Rectal smooth muscle tissue (tissue), 1 donor: ENCODE results near the gene NRIP1.

ENCODE experiments used
- H3K27ac ChIP-seq: one replicate; pipeline ENCODE4 v1.7.0; 2013; ENCODE audit warnings: low read depth, low read length, inconsistent platforms
- H3K27me3 ChIP-seq: one replicate; pipeline ENCODE4 v1.7.0; 2013; ENCODE audit warnings: low read length; ENCODE audit not compliant: control insufficient read depth, insufficient read depth
- H3K36me3 ChIP-seq: one replicate; pipeline ENCODE4 v1.7.0; 2013; ENCODE audit warnings: low read length; ENCODE audit not compliant: control insufficient read depth, insufficient read depth
- H3K4me1 ChIP-seq: one replicate; pipeline ENCODE4 v1.7.0; 2013; ENCODE audit warnings: low read length; ENCODE audit not compliant: control insufficient read depth, insufficient read depth
- H3K4me3 ChIP-seq: one replicate; pipeline ENCODE4 v1.7.0; 2013; ENCODE audit warnings: low read length
- H3K9ac ChIP-seq: one replicate; pipeline ENCODE4 v1.7.0; 2013; ENCODE audit warnings: low read length

NRIP1 gene

GRCh38 chr21:15007716-15008296, 57.0 kb downstream of the NRIP1 start:
- Histone ChIP-seq H3K36me3 (no peaks in the 10 kb centered on the region), H3K4me1 (peaks cover 6% of the 10 kb centered on the region), H3K27ac (no peak overlapping the region), H3K27me3 (no peaks in the 10 kb centered on the region), H3K4me3 (no peak overlapping the region), H3K9ac (no peak overlapping the region)

- Histone ChIP-seq H3K27me3 (no peaks in the 10 kb centered on the region), H3K4me3 (no peak overlapping the region), H3K27ac (no peak overlapping the region)
Measured at GRCh38 chr21:15006594-15007230, 58.1 kb downstream of the NRIP1 start.

GRCh38 chr21:15005391-15005790, 59.4 kb downstream of the NRIP1 start:
- no peaks in the 10 kb centered on the region for H3K36me3 ChIP-seq
- H3K4me1 ChIP-seq, result peaks cover 10% of the 10 kb centered on the region
- no peak overlapping the region for H3K27ac ChIP-seq
- H3K27me3 ChIP-seq, result no peaks in the 10 kb centered on the region
- no peak overlapping the region for H3K9ac ChIP-seq
- H3K4me3 ChIP-seq, result no peak overlapping the region

More at GRCh38 chr21:15006594-15007230, 58.1 kb downstream of the NRIP1 start:
- H3K9ac ChIP-seq, result no peak overlapping the region
- no peaks in the 10 kb centered on the region for H3K36me3 ChIP-seq
- H3K4me1 ChIP-seq, result peaks cover 8% of the 10 kb centered on the region

- H3K4me3 ChIP-seq, result no peak overlapping the region
- H3K27me3 ChIP-seq, result no peaks in the 10 kb centered on the region
- H3K4me1 ChIP-seq, result peaks cover 11% of the 10 kb centered on the region
- no peak overlapping the region for H3K27ac ChIP-seq
- no peaks in the 10 kb centered on the region for H3K36me3 ChIP-seq
- no peak overlapping the region for H3K9ac ChIP-seq
Measured at GRCh38 chr21:15004721-15005370, 60.0 kb downstream of the NRIP1 start.

DNA sequence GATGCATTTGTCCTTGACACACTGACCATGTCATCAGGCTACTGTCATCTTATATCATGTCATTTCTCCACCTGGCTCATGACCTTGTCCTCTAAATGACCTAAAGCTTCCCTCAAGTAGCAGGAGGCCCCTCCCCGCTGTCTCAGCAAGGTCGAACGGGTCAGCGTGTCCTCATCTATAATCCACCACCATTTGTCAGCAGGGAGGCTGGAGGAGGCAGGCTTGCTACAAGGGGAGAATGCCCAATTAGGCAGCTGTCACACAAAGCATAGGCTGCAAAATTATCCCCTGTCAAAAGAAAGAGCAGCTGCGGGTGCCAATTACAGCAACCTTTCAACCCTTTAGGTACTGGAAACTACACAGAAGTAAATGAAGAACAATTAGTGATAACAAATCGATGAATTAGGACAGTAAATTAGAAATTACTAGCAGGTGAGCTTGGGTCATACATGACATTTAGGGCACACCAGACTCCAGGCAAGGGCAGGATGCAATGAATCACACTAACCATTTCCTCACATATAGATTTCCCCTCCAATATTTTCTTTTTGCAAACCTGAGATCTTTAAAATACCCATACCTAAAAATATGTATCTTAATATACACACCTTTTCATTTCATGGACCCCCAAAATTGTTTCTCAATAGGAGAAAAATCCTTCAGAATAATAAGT, 61.2 kb downstream of the NRIP1 start:
- no peak overlapping the region for H3K27ac ChIP-seq
- H3K4me1 ChIP-seq, result peaks cover 12% of the 10 kb centered on the region
- H3K27me3 ChIP-seq, result no peaks in the 10 kb centered on the region
- H3K4me3 ChIP-seq, result no peak overlapping the region
- no peak overlapping the region for H3K9ac ChIP-seq
- no peaks in the 10 kb centered on the region for H3K36me3 ChIP-seq

- no peak overlapping the region for H3K9ac ChIP-seq
- H3K4me1 ChIP-seq, result peaks cover 12% of the 10 kb centered on the region
- H3K4me3 ChIP-seq, result no peak overlapping the region
- H3K36me3 ChIP-seq, result no peaks in the 10 kb centered on the region
- H3K27me3 ChIP-seq, result no peaks in the 10 kb centered on the region
- no peak overlapping the region for H3K27ac ChIP-seq
Measured at GRCh38 chr21:15001857-15002606, 62.8 kb downstream of the NRIP1 start.

DNA sequence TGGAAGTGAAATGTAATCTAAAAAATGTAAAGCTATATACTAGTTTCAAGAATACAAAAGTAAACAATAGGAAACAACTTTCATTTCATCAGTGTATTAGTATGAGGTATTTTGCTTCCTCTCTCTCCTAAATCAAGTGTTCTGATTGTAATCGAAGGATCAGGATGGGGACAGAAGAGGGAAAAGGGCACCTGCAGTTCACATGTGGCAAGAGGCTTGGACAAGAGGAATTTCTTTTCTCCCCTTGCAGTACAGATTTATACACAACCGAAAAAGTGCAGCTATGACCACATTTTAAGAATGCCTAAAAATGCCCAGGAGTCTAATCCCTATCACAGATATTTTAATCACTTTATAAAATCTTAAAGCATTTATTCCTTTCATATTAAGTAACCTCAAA, 63.7 kb downstream of the NRIP1 start:
- Histone ChIP-seq H3K36me3 (no peaks in the 10 kb centered on the region), H3K4me3 (no peak overlapping the region), H3K27ac (no peak overlapping the region), H3K9ac (no peak overlapping the region), H3K4me1 (peaks cover 10% of the 10 kb centered on the region), H3K27me3 (no peaks in the 10 kb centered on the region)

GRCh38 chr21:15000081-15000480, 64.7 kb downstream of the NRIP1 start:
- H3K27ac ChIP-seq, result no peak overlapping the region
- H3K4me3 ChIP-seq, result no peak overlapping the region
- H3K9ac ChIP-seq, result no peak overlapping the region
- no peaks in the 10 kb centered on the region for H3K27me3 ChIP-seq
- no peaks in the 10 kb centered on the region for H3K36me3 ChIP-seq
- H3K4me1 ChIP-seq, result peaks cover 7% of the 10 kb centered on the region

- H3K27me3 ChIP-seq, result no peaks in the 10 kb centered on the region
- no peak overlapping the region for H3K27ac ChIP-seq
- H3K4me1 ChIP-seq, result peaks cover 7% of the 10 kb centered on the region
- no peak overlapping the region for H3K9ac ChIP-seq
- no peaks in the 10 kb centered on the region for H3K36me3 ChIP-seq
- no peak overlapping the region for H3K4me3 ChIP-seq
Measured at GRCh38 chr21:14998784-14999183, 66.0 kb downstream of the NRIP1 start.

DNA sequence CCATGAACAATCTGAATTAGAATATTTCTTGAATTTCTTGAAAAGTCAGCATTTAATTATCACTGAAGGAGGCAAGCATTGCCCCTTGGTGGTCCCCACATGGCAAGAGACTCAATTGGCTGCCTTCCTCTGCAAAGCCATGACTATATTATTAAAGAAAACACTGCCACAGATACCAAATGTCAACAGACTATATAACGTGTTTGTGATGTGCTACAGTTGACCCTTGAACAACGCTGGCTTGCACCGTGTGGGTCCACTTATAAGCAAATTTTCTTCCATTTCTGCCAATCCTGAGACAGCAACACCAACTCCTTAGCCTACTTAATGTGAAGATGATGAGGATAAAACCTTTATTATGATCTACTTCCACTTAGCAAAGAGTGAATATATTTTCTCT, 66.5 kb downstream of the NRIP1 start:
- Histone ChIP-seq H3K36me3 (no peaks in the 10 kb centered on the region), H3K4me1 (peaks cover 7% of the 10 kb centered on the region), H3K27me3 (no peaks in the 10 kb centered on the region), H3K27ac (no peak overlapping the region), H3K9ac (no peak overlapping the region), H3K4me3 (no peak overlapping the region)

DNA sequence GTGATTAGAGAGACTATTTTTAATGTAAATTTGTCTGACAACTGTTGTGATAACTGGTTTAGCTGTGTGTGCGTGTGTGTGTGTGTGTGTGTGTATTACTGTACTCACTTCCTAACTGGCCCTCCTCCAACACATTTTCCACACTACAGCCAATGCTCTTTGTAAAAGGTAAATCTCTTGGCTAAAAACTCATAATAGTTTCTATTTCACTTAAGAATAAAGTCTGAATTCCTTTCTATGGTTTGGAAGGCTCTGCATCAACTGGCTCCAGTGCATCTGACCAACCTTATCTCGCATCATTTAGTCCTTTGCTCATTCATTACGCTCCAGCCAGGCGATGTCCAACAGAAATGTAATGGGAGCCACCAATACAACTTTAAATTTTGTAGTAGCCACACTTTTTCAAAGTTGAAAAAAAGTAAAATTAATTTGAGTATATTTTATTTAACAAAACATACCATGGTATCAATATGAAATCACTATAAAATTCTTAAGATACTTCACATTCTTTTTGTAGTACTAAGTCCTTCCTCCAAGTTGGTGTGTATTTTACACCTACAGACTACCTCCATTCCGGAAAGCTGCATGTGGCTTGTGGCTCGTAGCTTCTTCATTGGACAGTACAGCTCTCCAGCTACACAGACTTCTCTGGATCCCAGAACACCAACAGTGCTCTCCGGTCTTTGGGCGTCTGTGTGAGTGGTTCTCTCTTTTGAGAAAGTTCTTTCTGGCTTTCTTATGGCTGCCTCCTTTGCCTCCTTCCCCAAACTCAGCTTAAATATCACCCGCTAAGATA, 68.9 kb downstream of the NRIP1 start:
- peaks cover 2% of the 10 kb centered on the region for H3K4me1 ChIP-seq
- H3K36me3 ChIP-seq, result no peaks in the 10 kb centered on the region
- H3K27me3 ChIP-seq, result no peaks in the 10 kb centered on the region
- H3K4me3 ChIP-seq, result no peak overlapping the region
- H3K9ac ChIP-seq, result no peak overlapping the region
- H3K27ac ChIP-seq, result no peak overlapping the region
